ENCODE measurements around the gene LALBA. TPM values are rescaled to one million over a fixed set of nuclear protein-coding genes. Genes with fewer than 3 reads are reported as not detected.

The LALBA gene
- total RNA-seq, 1 experiment from 2014 or later = not detected

DNA sequence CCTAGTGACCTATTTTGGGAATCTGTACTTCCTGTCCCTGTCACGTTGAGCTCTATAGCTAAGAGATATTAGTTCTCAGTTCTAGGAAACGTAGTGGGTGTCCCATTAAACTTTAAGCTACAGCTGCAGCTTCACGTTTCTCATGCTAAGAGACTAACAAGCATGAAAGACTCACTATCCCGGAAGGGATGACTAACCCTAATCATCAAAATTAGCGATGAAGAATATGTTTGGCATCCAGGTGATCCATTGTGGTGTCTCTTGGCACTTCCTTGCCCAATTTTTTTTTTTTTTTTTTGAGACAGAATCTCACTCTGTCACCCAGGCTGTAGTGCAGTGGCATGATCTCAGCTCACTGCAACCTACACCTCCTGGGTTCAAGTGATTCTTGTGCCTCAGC lies 11.0 kb upstream of the LALBA start:
- H3T11ph ChIP-seq (ENCODE audit: low read length) = no peak overlapping the region
- no peaks in the 10 kb centered on the region for H3K23me2 ChIP-seq (ENCODE audit: insufficient read length, low read depth, low read length, poor library complexity, severe bottlenecking)
- H3K79me2 ChIP-seq (ENCODE audit: insufficient read depth, low read length) = no peaks in the 10 kb centered on the region
- no peak overlapping the region for H4K8ac ChIP-seq (replicated peaks; ENCODE audit: insufficient read length, low read depth, low read length)
- H4K91ac ChIP-seq (ENCODE audit: insufficient read length, low read depth, low read length) = no peak overlapping the region
- Mint-ChIP-seq H3K9me3 (peaks cover 0 to 32% of the 10 kb centered on the region in 2 experiments; a peak in 2 of 5 replicates), H3K4me3 (no peak overlapping the region), H3K27ac (no peak overlapping the region; a peak in 1 of 7 replicates), H3K27me3 (ENCODE audit: low read depth) (peaks cover 1% of the 10 kb centered on the region; the same call in 1 of the 2 replicates), H3K4me1 (no peaks in the 10 kb centered on the region), H3K36me3 (ENCODE audit: insufficient read depth in 1 of 3, low read depth in 3 of 3) (no peaks in the 10 kb centered on the region)
- no peak overlapping the region for H2BK120ac ChIP-seq (ENCODE audit: low read depth, low read length, poor library complexity, severe bottlenecking)
- no peak overlapping the region for H2BK20ac ChIP-seq (ENCODE audit: low read depth, low read length, poor library complexity, severe bottlenecking)
- TF ChIP-seq CTCF (conservative IDR thresholded peaks at IDR 0.05) = no peak
- H3K4me1 ChIP-seq (ENCODE audit: insufficient read depth, low read length) = no peaks in the 10 kb centered on the region
- H3K27ac ChIP-seq (ENCODE audit: insufficient read length, low read depth, low read length) = no peak overlapping the region
- no peak overlapping the region for H2AK5ac ChIP-seq (ENCODE audit: insufficient read length, low read length)
- H2AFZ ChIP-seq (ENCODE audit: low read length) = peak overlapping the region; percentile 40
- DNase-seq = no peak
- no peak overlapping the region for H3K4ac ChIP-seq (ENCODE audit: low read depth, low read length)
- no peak overlapping the region for H3K14ac ChIP-seq (ENCODE audit: insufficient read depth, low read length)
- WGBS (ENCODE audit: extremely low coverage, insufficient read length, low lambda C conversion rate) = no CpG with 5 or more reads among the region's 5 CpGs
- no peaks in the 10 kb centered on the region for H3K79me1 ChIP-seq (ENCODE audit: insufficient read depth, low read depth, low read length, poor library complexity, severe bottlenecking)
- H2BK15ac ChIP-seq (ENCODE audit: low read depth, low read length) = no peak overlapping the region
- H3K9ac ChIP-seq (ENCODE audit: extremely low read depth, insufficient read length, low read length) = no peak overlapping the region
- no peaks in the 10 kb centered on the region for H3K9me3 ChIP-seq (ENCODE audit: control insufficient read depth, low read depth, low read length)
- H3K56ac ChIP-seq (ENCODE audit: insufficient read length, low read depth, low read length) = no peak overlapping the region
- no peak overlapping the region for H3K4me2 ChIP-seq (ENCODE audit: insufficient read depth, insufficient read length, low read length)
- no peak overlapping the region for H3K18ac ChIP-seq (ENCODE audit: insufficient read length, low read depth, low read length)
- H3K23ac ChIP-seq (ENCODE audit: insufficient read length, low read depth, low read length) = no peak overlapping the region
- no peaks in the 10 kb centered on the region for H4K20me1 ChIP-seq (ENCODE audit: control insufficient read depth, insufficient read depth, insufficient read length)
- H3K27me3 ChIP-seq (ENCODE audit: insufficient read depth, low read length) = no peaks in the 10 kb centered on the region
- H2BK5ac ChIP-seq (ENCODE audit: insufficient read length, low read length) = no peak overlapping the region
- H4K5ac ChIP-seq (ENCODE audit: insufficient read length, low read depth, low read length) = no peak overlapping the region
- no peak overlapping the region for H2BK12ac ChIP-seq (ENCODE audit: insufficient read length, low read depth, low read length)

All from H9 (cell line).